Urinary bladder (tissue), 4 donors: ENCODE measurements around the gene SPATA2L. TPM values are rescaled to one million over a fixed set of nuclear protein-coding genes. Genes with fewer than 3 reads are reported as not detected.

Experiments used
- DNase-seq: peaks from one replicate; pipeline ENCODE4 v3.0.0-alpha.2; 2015; ENCODE audit errors: extremely low spot score
- H3K27ac ChIP-seq: one replicate; pipeline ENCODE4 v1.5.1; 2013; ENCODE audit warnings: low read depth, mild to moderate bottlenecking, moderate library complexity
- H3K36me3 ChIP-seq: one replicate; pipeline ENCODE4 v1.6.1; 2013; ENCODE audit warnings: mild to moderate bottlenecking, moderate library complexity; ENCODE audit not compliant: insufficient read depth
- H3K4me1 ChIP-seq: one replicate; pipeline ENCODE4 v1.6.1; 2013; ENCODE audit warnings: mild to moderate bottlenecking, moderate library complexity; ENCODE audit not compliant: insufficient read depth
- H3K4me3 ChIP-seq: one replicate; pipeline ENCODE4 v1.5.1; 2013; ENCODE audit warnings: low read depth, low read length
- WGBS: extraction: QIAGEN DNeasy Blood & Tissue Kit; methylation state at CpG from one replicate; pipeline ENCODE4 v1.1.7; 2013; 5-methylcytosine and 5-hydroxymethylcytosine counted together
- polyA plus RNA-seq: library from polyadenylated mRNA; stranded (reverse); fragments of 200-250 nt; gene quantifications from one replicate; pipeline ENCODE4 v1.2.3, GENCODE V29; 2013
- total RNA-seq: library from RNA; depleted of rRNA; stranded (reverse); fragments of >200 nt; gene quantifications from one replicate; pipeline ENCODE4 v1.2.3, GENCODE V29; 2014
- donor health status: healthy with polysubstance abuse.
- donor health status: healthy.

SPATA2L gene
- total and polyA plus RNA-seq, 2 donors = 5.2 to 10.8 TPM

GRCh38 chr16:89736554-89736953, 35.0 kb upstream of the SPATA2L start:
- no peaks in the 10 kb centered on the region for H3K4me1 ChIP-seq
- 96% methylated on average over 3 of the region's 3 CpGs for WGBS
- peaks cover 2% of the 10 kb centered on the region for H3K36me3 ChIP-seq
- no peak for DNase-seq
- no peak overlapping the region for H3K27ac ChIP-seq
- H3K4me3 ChIP-seq = no peak overlapping the region

DNA sequence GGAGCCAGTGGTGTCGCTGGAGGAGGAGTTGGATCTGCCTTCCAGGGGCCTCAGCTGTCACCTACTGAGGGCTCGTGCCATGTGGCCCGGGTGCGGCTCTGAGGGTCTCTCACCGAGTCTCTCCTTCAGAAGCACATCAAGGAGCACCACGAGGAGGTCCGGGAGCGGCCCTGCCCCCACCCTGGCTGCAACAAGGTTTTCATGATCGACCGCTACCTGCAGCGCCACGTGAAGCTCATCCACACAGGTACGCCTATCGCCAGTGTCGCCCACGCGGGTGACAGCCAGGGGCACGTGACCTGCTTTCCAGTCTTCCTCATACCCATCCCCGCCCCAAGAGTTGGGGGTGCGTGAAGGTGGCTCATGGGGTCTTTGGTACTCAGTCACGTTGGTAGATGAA, 32.3 kb upstream of the SPATA2L start:
- H3K36me3 ChIP-seq = peaks cover 7% of the 10 kb centered on the region
- H3K27ac ChIP-seq = no peak overlapping the region
- WGBS = 91% methylated on average over 21 of the region's 21 CpGs
- no peaks in the 10 kb centered on the region for H3K4me1 ChIP-seq
- no peak for DNase-seq
- H3K4me3 ChIP-seq = no peak overlapping the region

DNA sequence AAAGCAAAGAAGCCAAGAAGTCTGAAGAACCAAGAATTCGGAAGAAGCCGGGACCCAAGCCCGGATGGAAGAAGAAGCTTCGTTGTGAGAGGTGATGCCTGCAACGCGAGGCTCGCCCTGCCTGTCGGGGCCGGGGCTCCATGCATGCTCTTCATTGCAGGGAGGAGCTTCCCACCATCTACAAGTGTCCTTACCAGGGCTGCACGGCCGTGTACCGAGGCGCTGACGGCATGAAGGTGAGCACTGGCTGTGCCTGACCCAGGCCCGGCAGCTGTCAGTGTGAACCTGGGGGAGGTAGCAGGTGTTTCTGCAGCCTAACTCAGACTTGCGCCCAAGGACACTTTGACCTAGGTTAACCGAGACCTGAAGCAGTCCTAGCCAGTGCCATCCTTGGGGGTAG, 31.8 kb upstream of the SPATA2L start:
- Histone ChIP-seq H3K4me1 (no peaks in the 10 kb centered on the region), H3K4me3 (no peak overlapping the region), H3K27ac (no peak overlapping the region), H3K36me3 (peaks cover 7% of the 10 kb centered on the region)
- DNase-seq = no peak
- 89% methylated on average over 17 of the region's 17 CpGs for WGBS

GRCh38 chr16:89732918-89733242, 31.4 kb upstream of the SPATA2L start:
- no peak for DNase-seq
- H3K27ac ChIP-seq = no peak overlapping the region
- no peaks in the 10 kb centered on the region for H3K4me1 ChIP-seq
- peaks cover 7% of the 10 kb centered on the region for H3K36me3 ChIP-seq
- no peak overlapping the region for H3K4me3 ChIP-seq
- WGBS = 96% methylated on average over 9 of the region's 9 CpGs

GRCh38 chr16:89732142-89732917, 30.8 kb upstream of the SPATA2L start:
- Histone ChIP-seq H3K4me1 (no peaks in the 10 kb centered on the region), H3K27ac (no peak overlapping the region), H3K36me3 (peaks cover 7% of the 10 kb centered on the region), H3K4me3 (no peak overlapping the region)
- WGBS = 90% methylated on average over 24 of the region's 24 CpGs
- no peak for DNase-seq

GRCh38 chr16:89730610-89731234, 29.2 kb upstream of the SPATA2L start:
- H3K27ac ChIP-seq = no peak overlapping the region
- H3K4me1 ChIP-seq = no peaks in the 10 kb centered on the region
- H3K36me3 ChIP-seq = peaks cover 7% of the 10 kb centered on the region
- H3K4me3 ChIP-seq = no peak overlapping the region
- WGBS = 81% methylated on average over 22 of the region's 22 CpGs
- DNase-seq = no peak

- DNase-seq = no peak
- H3K36me3 ChIP-seq = peaks cover 7% of the 10 kb centered on the region
- 58% methylated on average over 14 of the region's 14 CpGs for WGBS
- no peaks in the 10 kb centered on the region for H3K4me1 ChIP-seq
- no peak overlapping the region for H3K27ac ChIP-seq
- H3K4me3 ChIP-seq = no peak overlapping the region
These were observed 28.5 kb upstream of the SPATA2L start for GRCh38 chr16:89729863-89730593.

- no peak for DNase-seq
- H3K4me1 ChIP-seq = no peaks in the 10 kb centered on the region
- 93% methylated on average over 18 of the region's 18 CpGs for WGBS
- no peak overlapping the region for H3K4me3 ChIP-seq
- no peak overlapping the region for H3K27ac ChIP-seq
- H3K36me3 ChIP-seq = peaks cover 7% of the 10 kb centered on the region
These were observed 27.8 kb upstream of the SPATA2L start for GRCh38 chr16:89729293-89729692.

- WGBS = 85% methylated on average over 17 of the region's 17 CpGs
- Histone ChIP-seq H3K27ac (no peak overlapping the region), H3K36me3 (peaks cover 5% of the 10 kb centered on the region), H3K4me1 (no peaks in the 10 kb centered on the region), H3K4me3 (no peak overlapping the region)
- DNase-seq = no peak
These were observed 26.1 kb upstream of the SPATA2L start for GRCh38 chr16:89727406-89728120.

GRCh38 chr16:89723279-89724250, 22.1 kb upstream of the SPATA2L start:
- WGBS = 76% methylated on average over 30 of the region's 30 CpGs
- H3K36me3 ChIP-seq = no peaks in the 10 kb centered on the region
- peak overlapping the region; percentile 2 for H3K4me3 ChIP-seq
- no peak for DNase-seq
- H3K27ac ChIP-seq = no peak overlapping the region
- no peaks in the 10 kb centered on the region for H3K4me1 ChIP-seq

GRCh38 chr16:89722392-89723278, 21.1 kb upstream of the SPATA2L start:
- WGBS = 40% methylated on average over 56 of the region's 56 CpGs
- Histone ChIP-seq H3K4me3 (peak overlapping the region; percentile 65), H3K27ac (peak overlapping the region; percentile 89), H3K36me3 (no peaks in the 10 kb centered on the region), H3K4me1 (no peaks in the 10 kb centered on the region)
- DNase-seq = no peak
